ENCODE data around the gene PAK1.
"Not testable (repeated sequence)": the region's sequence is repeated elsewhere in the genome, so short reads cannot be mapped to it uniquely, and the experiment has no call there.

Gene PAK1

GRCh38 chr11:77473801-77474683, at the start of gene PAK1:
PAK1 (minus strand) TSS chr11:77474094; CDS start chr11:77392520, 81,574 bp downstream.
- FAIRE-seq: no peak

DNA sequence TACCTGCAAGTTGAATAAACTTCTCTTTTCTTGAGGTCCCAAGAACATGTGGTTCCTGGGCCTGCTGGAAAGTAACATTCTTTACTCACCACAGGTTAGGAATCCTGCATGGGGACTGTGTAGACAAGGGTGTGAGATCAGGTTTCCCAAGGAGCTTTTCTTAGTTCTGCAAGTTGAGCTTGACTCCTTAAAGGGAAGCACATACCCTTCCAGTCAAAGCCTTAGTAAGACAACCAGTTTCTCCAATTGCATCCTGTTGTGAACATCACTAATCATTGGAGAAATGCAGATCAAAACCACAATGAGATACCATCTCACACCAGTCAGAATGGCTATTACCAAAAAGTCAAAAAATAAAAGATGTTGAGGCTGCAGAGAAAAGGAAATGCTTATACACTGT, 48.3 kb upstream of the PAK1 start:
- FAIRE-seq: no peak

- no peak for FAIRE-seq
Observed at GRCh38 chr11:77519847-77520246, 46.0 kb upstream of the PAK1 start.

- FAIRE-seq: no peak
Observed at GRCh38 chr11:77518471-77518870, 44.6 kb upstream of the PAK1 start.

GRCh38 chr11:77517753-77518152, 43.9 kb upstream of the PAK1 start:
- FAIRE-seq: no peak

- FAIRE-seq: no peak
Observed at GRCh38 chr11:77517226-77517625, 43.3 kb upstream of the PAK1 start.

- no peak for FAIRE-seq
Observed at GRCh38 chr11:77515483-77515882, 41.6 kb upstream of the PAK1 start.

GRCh38 chr11:77515063-77515462, 41.2 kb upstream of the PAK1 start:
- no peak for FAIRE-seq

GRCh38 chr11:77512092-77512491, 38.2 kb upstream of the PAK1 start:
- FAIRE-seq: no peak

GRCh38 chr11:77510851-77511250, 37.0 kb upstream of the PAK1 start:
- no peak for FAIRE-seq

- no peak for FAIRE-seq
Observed at GRCh38 chr11:77510095-77510494, 36.2 kb upstream of the PAK1 start.

DNA sequence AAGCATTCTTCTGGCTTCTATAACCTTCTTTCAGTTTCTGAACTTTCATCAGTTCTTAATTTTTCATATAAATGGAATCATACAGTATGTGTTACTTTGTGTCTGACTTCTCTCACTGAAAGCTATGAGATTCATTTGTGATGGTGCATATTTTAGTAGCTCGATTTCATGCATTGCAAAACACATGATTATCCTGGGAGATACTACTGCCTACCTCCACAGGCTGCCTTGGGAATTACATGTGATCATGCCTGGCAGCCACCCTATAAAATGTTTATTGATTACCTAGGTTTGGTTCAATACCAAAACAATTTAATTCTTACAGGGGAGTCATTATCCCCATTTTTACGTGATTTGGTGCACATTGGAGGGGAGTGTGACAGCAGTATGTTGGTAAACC, 34.1 kb upstream of the PAK1 start:
- FAIRE-seq: no peak

DNA sequence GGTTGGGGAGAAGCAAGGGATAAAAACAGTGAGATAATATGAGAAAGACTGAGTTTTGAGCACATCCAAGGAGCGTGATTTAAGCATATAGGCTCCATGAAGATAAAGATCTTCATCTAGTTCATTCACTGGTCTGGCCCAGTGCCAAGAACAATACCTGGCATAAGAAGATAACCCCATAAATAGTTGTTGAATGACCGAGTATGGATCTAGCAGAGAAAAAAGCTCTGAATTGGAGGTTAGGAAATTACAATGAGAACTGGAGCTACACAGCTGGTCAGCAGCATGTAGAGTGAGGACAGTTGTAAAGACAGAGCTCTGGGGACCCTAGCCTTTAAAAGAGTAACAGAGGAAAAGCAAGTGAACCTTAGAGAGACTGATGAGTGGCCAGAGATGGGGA, 33.0 kb upstream of the PAK1 start:
- no peak for FAIRE-seq

GRCh38 chr11:77505956-77506355, 32.1 kb upstream of the PAK1 start:
- no peak for FAIRE-seq

- FAIRE-seq: no peak
Observed at GRCh38 chr11:77503006-77503405, 29.1 kb upstream of the PAK1 start.

DNA sequence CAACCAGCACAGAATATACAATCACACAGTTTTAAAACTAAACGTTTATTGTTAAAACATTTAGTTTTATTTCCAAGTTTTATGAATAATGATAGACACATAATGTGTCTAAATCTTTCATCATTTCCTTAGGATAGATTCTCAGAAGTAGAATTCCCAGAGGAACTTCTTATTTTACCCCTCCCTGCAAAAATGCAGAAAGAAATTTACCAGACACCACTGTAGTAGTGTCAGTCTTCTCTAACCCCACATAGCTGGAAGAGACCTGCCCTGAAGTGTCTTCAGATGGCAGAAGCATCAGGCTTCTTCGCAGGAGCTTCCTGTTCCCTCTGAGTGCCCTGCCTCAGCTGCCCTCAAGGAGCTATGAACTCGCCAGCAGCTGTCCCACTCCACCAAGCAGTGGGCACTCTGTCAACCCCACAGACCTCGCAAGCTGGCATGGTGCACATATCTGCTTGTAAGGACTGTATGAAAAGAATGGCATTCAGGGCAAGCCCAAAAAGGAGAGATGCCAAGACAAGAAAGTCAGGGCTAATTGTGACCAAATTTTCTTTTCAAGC, 28.5 kb upstream of the PAK1 start:
- no peak for FAIRE-seq

DNA sequence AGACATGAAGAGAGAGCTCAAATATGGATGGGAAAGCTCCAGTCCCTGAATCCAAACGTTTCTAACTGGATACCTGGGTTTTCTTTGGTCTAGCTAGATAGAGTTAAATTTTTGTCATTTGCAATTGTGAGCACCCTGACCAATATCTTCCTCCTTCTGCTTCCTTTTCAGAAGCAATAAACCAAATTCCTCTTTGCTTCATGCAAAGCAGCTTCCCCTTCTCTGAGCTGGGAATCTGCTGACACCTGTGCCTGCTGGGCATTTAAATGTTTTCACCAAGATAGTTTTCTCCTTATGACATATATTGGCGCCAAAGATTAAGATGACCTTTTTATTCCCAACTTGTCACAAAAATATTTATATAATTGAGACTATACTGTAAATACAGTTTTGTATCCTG, 27.9 kb upstream of the PAK1 start:
- FAIRE-seq: no peak

- FAIRE-seq: no peak
Observed at GRCh38 chr11:77497368-77497767, 23.5 kb upstream of the PAK1 start.

DNA sequence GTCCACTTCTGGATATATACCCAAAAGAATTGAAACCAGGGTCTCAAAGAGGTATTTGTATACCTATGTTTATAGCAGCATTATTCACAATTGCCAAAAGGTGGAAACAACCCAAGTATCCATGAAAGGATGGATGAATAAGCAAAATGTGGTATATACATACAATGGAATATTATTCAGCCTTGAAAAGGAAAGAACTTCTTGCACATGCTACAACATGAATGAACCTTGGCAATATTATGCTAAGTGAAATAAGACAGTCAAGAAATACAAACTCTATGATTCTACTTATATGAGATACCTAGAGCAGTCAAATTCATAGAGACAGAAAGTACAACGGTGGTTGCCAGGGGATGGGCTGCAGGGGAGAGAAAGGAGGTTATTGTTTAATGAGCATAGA, 21.6 kb upstream of the PAK1 start:
- FAIRE-seq: no peak

DNA sequence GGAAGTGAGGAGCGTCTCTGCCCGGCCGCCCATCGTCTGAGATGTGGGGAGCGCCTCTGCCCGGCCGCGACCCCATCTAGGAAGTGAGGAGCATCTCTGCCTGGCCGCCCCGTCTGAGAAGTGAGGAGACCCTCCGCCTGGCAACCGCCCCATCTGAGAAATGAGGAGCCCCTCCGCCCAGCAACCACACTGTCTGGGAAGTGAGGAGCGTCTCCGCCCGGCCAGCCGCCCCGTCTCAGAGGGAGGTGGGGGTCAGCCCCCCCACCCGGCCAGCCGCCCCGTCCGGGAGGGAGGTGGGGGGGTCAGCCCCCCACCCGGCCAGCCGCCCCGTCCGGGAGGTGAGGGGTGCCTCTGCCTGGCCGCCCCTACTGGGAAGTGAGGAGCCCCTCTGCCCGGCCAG, 16.1 kb upstream of the PAK1 start:
- not testable (repeated sequence) for FAIRE-seq

DNA sequence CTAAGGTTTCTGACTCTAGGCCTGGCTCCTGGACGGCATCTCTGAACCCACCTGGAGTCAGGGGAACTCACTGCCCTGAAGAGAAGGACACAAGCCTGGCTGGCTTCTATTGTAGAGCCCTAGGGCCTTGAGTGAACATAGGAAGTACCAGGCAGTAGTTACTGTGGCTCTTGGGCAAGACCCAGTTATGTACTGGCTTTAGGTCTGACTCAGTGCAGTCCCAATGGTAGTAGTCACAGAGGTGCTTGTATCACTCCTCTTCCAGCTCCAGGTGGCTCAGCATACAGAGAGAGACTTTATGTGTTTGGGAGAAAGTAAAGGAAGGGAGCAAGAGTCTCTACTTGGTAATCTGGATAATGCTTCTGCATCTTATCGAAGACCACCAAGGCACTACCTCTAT, 13.9 kb upstream of the PAK1 start:
- no peak for FAIRE-seq

- no peak for FAIRE-seq
Observed at GRCh38 chr11:77479746-77480352, 6.0 kb upstream of the PAK1 start.

GRCh38 chr11:77475206-77475605, 1.3 kb upstream of the PAK1 start:
- FAIRE-seq: peak; percentile 38

GRCh38 chr11:77474684-77475060, 778 bp upstream of the PAK1 start:
- no peak for FAIRE-seq
